ENCODE measurements around the gene MIGA1.

The MIGA1 gene

DNA sequence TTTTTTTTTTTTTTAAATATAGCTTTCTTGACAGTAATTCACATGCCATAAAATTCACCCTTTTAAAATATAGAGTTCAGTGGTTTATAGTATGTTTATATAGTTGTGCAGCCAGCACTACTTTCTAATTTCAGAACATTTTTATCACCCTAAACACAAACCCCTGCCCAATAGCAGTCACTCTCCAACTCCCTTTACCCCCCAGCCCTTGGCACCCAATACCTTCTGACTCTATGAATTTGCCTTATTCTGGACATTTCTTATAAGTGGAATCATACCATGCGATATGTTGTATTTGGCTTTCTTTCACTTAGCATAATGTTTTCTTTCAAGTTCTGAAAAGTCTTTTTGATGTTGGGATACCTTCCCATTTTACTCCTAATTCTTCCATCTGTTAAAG, 66.5 kb downstream of the MIGA1 start:
- Mint-ChIP-seq H3K4me1 (no peaks in the 10 kb centered on the region), H3K4me3 (no peak overlapping the region), H3K27me3 (no peaks in the 10 kb centered on the region), H3K27ac (no peak overlapping the region), H3K9me3 (no peaks in the 10 kb centered on the region), H3K36me3 (peaks cover 13% of the 10 kb centered on the region)
- ATAC-seq (ENCODE audit: low read depth) = no peak
- no peak for DNase-seq (ENCODE audit: low spot score in 2 of 2)

GRCh38 chr1:77846966-77847365, 67.5 kb downstream of the MIGA1 start:
- no peak overlapping the region for H3K27ac Mint-ChIP-seq

DNA sequence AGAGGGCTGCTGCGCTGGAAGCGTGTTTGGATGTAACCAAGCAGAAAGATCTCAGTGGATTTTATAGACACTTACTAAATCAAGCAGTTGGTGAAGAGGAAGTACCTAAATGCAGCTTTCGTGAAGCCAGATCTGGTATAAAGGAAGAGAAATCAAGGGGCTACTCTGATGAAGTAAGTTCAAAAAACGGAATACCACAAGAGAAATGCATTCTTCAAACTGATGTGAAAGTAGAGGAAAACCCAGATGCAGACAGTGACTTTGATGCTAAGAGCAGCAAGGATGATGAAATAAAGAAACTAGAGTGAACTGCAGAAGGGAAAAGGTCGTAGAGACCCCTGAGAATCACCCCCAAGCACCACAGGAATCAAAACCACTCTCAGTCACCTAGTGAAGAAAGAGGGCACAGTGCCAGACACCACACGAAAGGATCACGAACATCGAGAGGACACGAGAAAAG, 68.2 kb downstream of the MIGA1 start:
- no peak for DNase-seq (ENCODE audit: low spot score in 2 of 2)
- Mint-ChIP-seq H3K4me3 (no peak overlapping the region), H3K27ac (no peak overlapping the region), H3K4me1 (no peaks in the 10 kb centered on the region), H3K36me3 (peaks cover 9% of the 10 kb centered on the region), H3K9me3 (no peaks in the 10 kb centered on the region), H3K27me3 (no peaks in the 10 kb centered on the region)
- ATAC-seq (ENCODE audit: low read depth) = no peak

More at GRCh38 chr1:77846966-77847365, 67.5 kb downstream of the MIGA1 start:
- peaks cover 11% of the 10 kb centered on the region for H3K36me3 Mint-ChIP-seq
- no peak for ATAC-seq (ENCODE audit: low read depth)
- no peak overlapping the region for H3K4me3 Mint-ChIP-seq
- no peaks in the 10 kb centered on the region for H3K27me3 Mint-ChIP-seq
- no peaks in the 10 kb centered on the region for H3K9me3 Mint-ChIP-seq
- DNase-seq (ENCODE audit: low spot score in 2 of 2) = no peak
- no peaks in the 10 kb centered on the region for H3K4me1 Mint-ChIP-seq

GRCh38 chr1:77850082-77850481, 70.6 kb downstream of the MIGA1 start:
- DNase-seq (ENCODE audit: low spot score in 2 of 2) = no peak
- Mint-ChIP-seq H3K9me3 (peaks cover 11% of the 10 kb centered on the region), H3K27me3 (no peaks in the 10 kb centered on the region), H3K36me3 (peaks cover 26% of the 10 kb centered on the region), H3K4me3 (no peak overlapping the region), H3K4me1 (no peaks in the 10 kb centered on the region), H3K27ac (no peak overlapping the region)
- ATAC-seq (ENCODE audit: low read depth) = no peak

DNA sequence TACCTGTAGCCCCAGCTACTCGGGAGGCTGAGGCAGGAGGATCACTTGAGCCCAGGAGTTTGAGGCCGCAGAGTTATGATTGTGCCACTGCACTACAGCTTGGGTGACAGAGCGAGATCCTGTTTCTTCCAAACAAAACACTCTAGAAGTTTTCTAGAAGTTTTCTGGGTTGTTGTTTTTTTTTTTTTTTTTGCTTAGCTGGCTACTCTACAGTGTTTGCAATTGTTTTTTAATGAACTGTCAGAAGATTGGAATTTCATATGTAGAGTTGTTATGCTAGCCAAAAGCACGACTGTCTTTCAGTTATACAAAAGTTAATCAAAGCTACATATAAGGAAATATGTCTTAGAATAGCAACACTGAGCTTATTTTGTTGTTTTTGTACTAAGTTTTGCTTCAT, 78.1 kb downstream of the MIGA1 start:
- peaks cover 19% of the 10 kb centered on the region for H3K9me3 Mint-ChIP-seq
- ATAC-seq (ENCODE audit: low read depth) = no peak
- H3K36me3 Mint-ChIP-seq = peaks cover 50% of the 10 kb centered on the region
- H3K27me3 Mint-ChIP-seq = no peaks in the 10 kb centered on the region
- DNase-seq (ENCODE audit: low spot score in 2 of 2) = no peak
- H3K4me3 Mint-ChIP-seq = no peak overlapping the region
- H3K27ac Mint-ChIP-seq = no peak overlapping the region
- H3K4me1 Mint-ChIP-seq = peaks cover 2% of the 10 kb centered on the region

DNA sequence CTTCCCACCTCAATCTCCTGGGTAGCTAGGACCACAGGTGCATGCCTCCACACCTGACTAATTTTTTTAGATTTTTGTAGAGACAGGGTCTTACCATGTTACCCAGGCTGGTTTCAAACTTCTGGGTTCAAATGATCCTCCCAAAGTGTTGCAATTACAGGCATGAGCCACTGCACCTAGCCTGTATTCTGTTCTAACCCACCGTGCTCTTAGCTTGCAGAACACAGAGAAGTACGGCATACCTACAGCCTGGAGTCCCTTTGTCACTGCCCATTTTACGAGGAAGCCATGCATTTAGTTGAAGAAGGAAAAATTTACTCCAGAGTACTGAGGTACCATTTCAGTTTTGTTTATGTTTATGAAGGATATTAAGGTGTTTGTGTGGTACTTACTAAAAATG, 79.3 kb downstream of the MIGA1 start:
- Mint-ChIP-seq H3K27me3 (no peaks in the 10 kb centered on the region), H3K9me3 (peaks cover 19% of the 10 kb centered on the region), H3K36me3 (peaks cover 52% of the 10 kb centered on the region), H3K4me1 (peaks cover 2% of the 10 kb centered on the region), H3K4me3 (no peak overlapping the region), H3K27ac (no peak overlapping the region)
- no peak for DNase-seq (ENCODE audit: low spot score in 2 of 2)
- no peak for ATAC-seq (ENCODE audit: low read depth)

DNA sequence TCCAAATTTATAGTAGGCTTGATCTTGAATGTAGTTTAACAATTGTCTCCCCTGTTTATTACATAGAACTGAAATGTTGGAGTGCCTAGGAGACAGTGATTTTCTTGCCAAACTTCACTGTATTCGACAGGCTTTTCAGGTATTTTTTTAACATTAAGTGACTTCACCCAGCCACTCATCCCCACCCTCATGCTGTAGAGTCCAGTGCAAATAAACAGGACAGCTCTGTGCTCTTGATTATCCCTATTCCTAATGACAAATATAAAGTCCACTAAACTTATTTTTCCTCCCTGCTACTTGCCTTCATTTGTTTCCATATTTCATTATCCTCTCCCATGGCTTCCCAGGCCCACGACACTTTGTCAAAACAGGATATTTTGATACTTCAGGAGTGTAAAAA, 79.8 kb downstream of the MIGA1 start:
- Mint-ChIP-seq H3K27ac (no peak overlapping the region), H3K27me3 (no peaks in the 10 kb centered on the region), H3K4me3 (no peak overlapping the region)

DNA sequence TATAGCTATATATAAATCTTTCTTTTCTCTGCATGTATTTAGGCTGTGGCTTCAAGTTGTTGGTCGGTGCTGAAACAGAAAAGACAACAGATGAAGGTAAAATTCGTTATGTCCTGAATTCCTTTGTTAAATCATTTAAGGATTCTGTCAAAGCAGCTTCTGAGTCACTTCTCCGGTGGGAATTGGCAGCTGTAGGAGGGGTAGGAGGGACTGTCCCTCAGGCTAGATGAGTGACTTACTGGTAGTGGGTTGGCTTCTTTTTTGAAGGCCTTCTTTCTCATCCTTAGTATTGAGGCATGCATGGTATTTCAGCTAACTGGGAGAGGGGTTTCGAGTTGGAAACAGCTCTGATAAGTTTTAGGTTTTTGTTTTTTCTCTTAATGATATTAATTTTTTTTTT, 86.8 kb downstream of the MIGA1 start:
- H3K27me3 Mint-ChIP-seq = no peaks in the 10 kb centered on the region
- peaks cover 2% of the 10 kb centered on the region for H3K4me1 Mint-ChIP-seq
- H3K9me3 Mint-ChIP-seq = no peaks in the 10 kb centered on the region
- peaks cover 28% of the 10 kb centered on the region for H3K36me3 Mint-ChIP-seq
- ATAC-seq (ENCODE audit: low read depth) = no peak
- no peak for DNase-seq (ENCODE audit: low spot score in 2 of 2)
- H3K4me3 Mint-ChIP-seq = no peak overlapping the region
- H3K27ac Mint-ChIP-seq = no peak overlapping the region

More for the DNA sequence above, 79.8 kb downstream of the MIGA1 start:
- Mint-ChIP-seq H3K4me1 (peaks cover 2% of the 10 kb centered on the region), H3K36me3 (peaks cover 47% of the 10 kb centered on the region), H3K9me3 (peaks cover 15% of the 10 kb centered on the region)
- ATAC-seq (ENCODE audit: low read depth) (no peak), DNase-seq (ENCODE audit: low spot score in 2 of 2) (no peak)

DNA sequence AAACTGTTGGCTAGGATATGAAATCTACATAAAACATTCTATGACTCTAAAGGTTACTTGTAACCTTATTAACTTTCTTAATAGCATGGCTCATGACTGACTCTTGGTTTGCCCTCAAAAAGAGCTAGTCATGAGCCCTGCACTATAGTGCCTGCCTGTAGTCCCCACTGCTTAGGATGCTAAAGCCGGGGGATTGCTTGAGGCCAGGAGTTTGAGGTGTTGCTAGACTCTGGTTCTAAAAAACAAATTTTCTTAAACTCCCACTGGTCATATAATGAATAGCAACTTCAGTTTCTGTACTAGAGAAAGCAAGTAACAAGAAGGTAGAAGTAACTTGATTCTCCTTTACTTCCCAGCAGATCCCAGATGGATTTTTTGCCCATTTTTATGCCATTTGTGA, 93.2 kb downstream of the MIGA1 start:
- H3K9me3 Mint-ChIP-seq = no peaks in the 10 kb centered on the region
- no peaks in the 10 kb centered on the region for H3K4me1 Mint-ChIP-seq
- H3K27me3 Mint-ChIP-seq = no peaks in the 10 kb centered on the region
- H3K4me3 Mint-ChIP-seq = no peak overlapping the region
- H3K27ac Mint-ChIP-seq = no peak overlapping the region
- peaks cover 8% of the 10 kb centered on the region for H3K36me3 Mint-ChIP-seq
- DNase-seq (ENCODE audit: low spot score in 2 of 2) (no peak), ATAC-seq (ENCODE audit: low read depth) (no peak)

GRCh38 chr1:77873461-77873860, 94.0 kb downstream of the MIGA1 start:
- ATAC-seq (ENCODE audit: low read depth) = no peak
- Mint-ChIP-seq H3K36me3 (peaks cover 7% of the 10 kb centered on the region), H3K4me3 (no peak overlapping the region), H3K27me3 (no peaks in the 10 kb centered on the region), H3K27ac (no peak overlapping the region), H3K4me1 (no peaks in the 10 kb centered on the region), H3K9me3 (no peaks in the 10 kb centered on the region)
- DNase-seq (ENCODE audit: low spot score in 2 of 2) = no peak

- no peaks in the 10 kb centered on the region for H3K4me1 Mint-ChIP-seq
- no peak overlapping the region for H3K27ac Mint-ChIP-seq
- no peaks in the 10 kb centered on the region for H3K27me3 Mint-ChIP-seq
- H3K36me3 Mint-ChIP-seq = peaks cover 4% of the 10 kb centered on the region
- ATAC-seq (ENCODE audit: low read depth) = no peak
- no peak overlapping the region for H3K4me3 Mint-ChIP-seq
- H3K9me3 Mint-ChIP-seq = no peaks in the 10 kb centered on the region
- no peak for DNase-seq (ENCODE audit: low spot score in 2 of 2)
These were observed 95.5 kb downstream of the MIGA1 start for GRCh38 chr1:77874804-77875445.

DNA sequence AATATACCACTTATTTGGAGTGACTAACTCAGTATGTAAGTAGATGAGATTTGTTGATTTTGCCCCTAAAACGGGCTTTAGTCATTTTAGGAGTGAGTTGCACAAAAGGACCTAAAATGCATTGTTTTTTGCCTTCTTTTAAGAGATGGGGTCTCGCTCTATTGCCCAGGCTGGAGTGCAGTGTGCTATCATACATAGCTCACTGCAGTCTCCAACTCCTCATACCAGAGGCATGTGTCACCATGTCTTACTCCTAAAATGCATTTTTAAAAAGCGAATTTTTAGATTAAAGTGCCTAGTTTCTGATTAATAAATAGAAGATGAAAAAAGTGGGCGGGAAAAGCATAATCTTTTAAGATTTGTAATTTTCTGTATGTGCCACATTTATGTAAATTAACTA, 97.4 kb downstream of the MIGA1 start:
- H3K9me3 Mint-ChIP-seq = no peaks in the 10 kb centered on the region
- no peaks in the 10 kb centered on the region for H3K27me3 Mint-ChIP-seq
- H3K27ac Mint-ChIP-seq = no peak overlapping the region
- peaks cover 4% of the 10 kb centered on the region for H3K36me3 Mint-ChIP-seq
- ATAC-seq (ENCODE audit: low read depth) (no peak), DNase-seq (ENCODE audit: low spot score in 2 of 2) (no peak)
- no peaks in the 10 kb centered on the region for H3K4me1 Mint-ChIP-seq
- H3K4me3 Mint-ChIP-seq = no peak overlapping the region

DNA sequence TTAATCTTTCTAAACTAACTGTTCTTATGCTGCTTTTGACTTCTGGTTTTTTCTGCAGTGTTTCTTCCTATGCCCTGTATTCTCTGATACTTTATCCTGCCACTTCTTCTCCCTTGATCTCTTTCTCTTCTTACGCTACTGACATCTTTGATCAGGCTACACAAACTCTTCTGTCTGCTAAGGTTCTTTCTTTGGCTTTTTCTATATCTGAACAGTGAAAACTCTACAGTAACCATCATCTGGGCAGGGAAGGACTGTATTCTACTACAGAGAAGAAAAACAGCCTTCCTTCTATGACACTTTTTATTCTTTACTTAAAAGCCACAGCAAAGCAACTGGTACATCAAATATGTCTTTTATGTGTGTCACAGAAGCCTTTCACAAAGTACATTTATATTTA, 101.6 kb downstream of the MIGA1 start:
- DNase-seq (ENCODE audit: low spot score in 2 of 2) (no peak), ATAC-seq (ENCODE audit: low read depth) (no peak)
- H3K4me3 Mint-ChIP-seq = no peak overlapping the region
- H3K4me1 Mint-ChIP-seq = no peaks in the 10 kb centered on the region
- H3K9me3 Mint-ChIP-seq = no peaks in the 10 kb centered on the region
- peaks cover 2% of the 10 kb centered on the region for H3K27me3 Mint-ChIP-seq
- H3K27ac Mint-ChIP-seq = no peak overlapping the region
- H3K36me3 Mint-ChIP-seq = peaks cover 9% of the 10 kb centered on the region

DNA sequence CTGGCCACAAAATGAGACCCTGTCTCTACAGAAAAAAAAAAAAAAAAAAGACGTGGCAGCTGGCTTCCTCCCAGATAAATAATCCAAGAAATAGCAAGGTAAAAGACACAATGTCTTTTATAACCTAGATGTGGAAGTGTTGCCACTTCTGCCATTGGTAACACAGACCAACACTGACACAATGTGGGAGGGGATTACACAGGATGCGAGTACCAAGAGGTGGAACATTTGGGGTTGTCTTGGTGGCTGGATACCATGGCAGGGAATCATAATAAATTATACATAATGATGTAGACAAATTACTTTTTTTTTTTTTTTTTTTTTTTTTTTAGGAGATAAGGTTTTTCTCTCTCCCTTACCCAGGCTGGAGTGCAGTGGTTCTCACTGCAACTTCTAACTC, 103.0 kb downstream of the MIGA1 start:
- H3K36me3 Mint-ChIP-seq = peaks cover 13% of the 10 kb centered on the region
- peaks cover 1% of the 10 kb centered on the region for H3K9me3 Mint-ChIP-seq
- DNase-seq (ENCODE audit: low spot score in 2 of 2) (no peak), ATAC-seq (ENCODE audit: low read depth) (no peak)
- H3K27me3 Mint-ChIP-seq = peaks cover 8% of the 10 kb centered on the region
- H3K4me1 Mint-ChIP-seq = no peaks in the 10 kb centered on the region
- no peak overlapping the region for H3K27ac Mint-ChIP-seq
- no peak overlapping the region for H3K4me3 Mint-ChIP-seq

GRCh38 chr1:77888081-77888780, 108.8 kb downstream of the MIGA1 start, which contains the start of gene NEXN:
TSS of gene NEXN (plus strand) at chr1:77888624. CDS start at chr1:77916107, 27,483 bp downstream.
- Mint-ChIP-seq H3K27ac (no peak within 1 kb of the TSS), H3K9me3 (peaks cover 1% of the 10 kb centered on the region), H3K4me3 (peak within 1 kb of the TSS; percentile 81), H3K4me1 (peaks cover 10% of the 10 kb centered on the region), H3K36me3 (peaks cover 14% of the 10 kb centered on the region), H3K27me3 (peaks cover 12% of the 10 kb centered on the region)
- peak in 1 of 2 donors; percentile 13 for DNase-seq (ENCODE audit: low spot score in 2 of 2)
- peak; percentile 21 for ATAC-seq (ENCODE audit: low read depth)
